ENCODE measurements around the gene ADARB1. TPM values are rescaled to one million over a fixed set of nuclear protein-coding genes. Genes with fewer than 3 reads are reported as not detected.

The ADARB1 gene
- total RNA-seq, 2 experiments from 2014 or later = 6.6 to 20.5 TPM

DNA sequence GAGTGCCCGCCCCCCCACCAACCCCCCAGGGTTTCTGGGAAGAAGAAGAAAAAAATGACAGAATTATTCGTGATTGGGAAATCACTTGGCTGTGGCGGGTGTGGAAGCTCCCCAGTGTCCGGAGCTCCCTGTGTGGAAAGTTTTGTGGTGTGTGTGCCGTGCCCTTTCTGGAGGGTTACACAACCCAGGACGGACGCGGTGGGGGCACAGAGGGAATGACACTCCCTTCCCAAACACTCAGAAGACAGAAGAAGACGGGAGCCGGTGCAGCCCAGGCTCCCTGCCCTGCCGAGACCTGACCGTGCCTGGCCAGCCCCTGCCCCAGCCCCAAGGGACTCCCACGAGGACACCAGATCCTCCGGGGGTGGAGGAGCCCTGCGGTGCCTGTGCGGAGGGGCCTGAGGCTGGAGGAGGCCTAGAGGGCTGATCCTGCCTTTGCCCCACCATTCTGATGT lies 33.0 kb upstream of the ADARB1 start:
- ChIA-PET POLR2A (no interaction called here), CTCF (ENCODE audit: unreplicated experiment) (no interaction called here)
- Histone ChIP-seq H3K4me3 (ENCODE audit: low read depth, low read length, poor library complexity, severe bottlenecking) (no peak overlapping the region), H3K79me2 (ENCODE audit: insufficient read depth, low read depth, low read length) (no peaks in the 10 kb centered on the region), H3K36me3 (ENCODE audit: insufficient read depth, low read length) (no peaks in the 10 kb centered on the region), H3K4me2 (ENCODE audit: low read length) (no peak overlapping the region), H3K4me1 (ENCODE audit: insufficient read depth, low read length, poor library complexity, severe bottlenecking) (no peaks in the 10 kb centered on the region), H3K9me3 (ENCODE audit: low read length) (0 out of 2 replicates have a peak, but pooled peaks cover 6% of the 10 kb centered on the region), H2AFZ (ENCODE audit: low read length) (no peak overlapping the region), H3K9me2 (ENCODE audit: insufficient read depth, low read length) (no peaks in the 10 kb centered on the region), H4K20me1 (ENCODE audit: insufficient read depth, low read length) (no peaks in the 10 kb centered on the region), H3K27ac (ENCODE audit: low read depth, low read length, poor library complexity, severe bottlenecking) (no peak overlapping the region)
- intact Hi-C loops (cut with micrococcal nuclease; ENCODE audit: unreplicated experiment) = no loop called here
- no peak for DNase-seq (ENCODE audit: low spot score)
- no TSS peak for BruUV-seq (replicated peaks)
- TF ChIP-seq EZH2phosphoT487 (IDR thresholded peaks at IDR 0.05; ENCODE audit: borderline replicate concordance, low read depth, low read length) = no peak
- no peak for TF ChIP-seq CTCF (conservative IDR thresholded peaks at IDR 0.05; ENCODE audit: low read length)

DNA sequence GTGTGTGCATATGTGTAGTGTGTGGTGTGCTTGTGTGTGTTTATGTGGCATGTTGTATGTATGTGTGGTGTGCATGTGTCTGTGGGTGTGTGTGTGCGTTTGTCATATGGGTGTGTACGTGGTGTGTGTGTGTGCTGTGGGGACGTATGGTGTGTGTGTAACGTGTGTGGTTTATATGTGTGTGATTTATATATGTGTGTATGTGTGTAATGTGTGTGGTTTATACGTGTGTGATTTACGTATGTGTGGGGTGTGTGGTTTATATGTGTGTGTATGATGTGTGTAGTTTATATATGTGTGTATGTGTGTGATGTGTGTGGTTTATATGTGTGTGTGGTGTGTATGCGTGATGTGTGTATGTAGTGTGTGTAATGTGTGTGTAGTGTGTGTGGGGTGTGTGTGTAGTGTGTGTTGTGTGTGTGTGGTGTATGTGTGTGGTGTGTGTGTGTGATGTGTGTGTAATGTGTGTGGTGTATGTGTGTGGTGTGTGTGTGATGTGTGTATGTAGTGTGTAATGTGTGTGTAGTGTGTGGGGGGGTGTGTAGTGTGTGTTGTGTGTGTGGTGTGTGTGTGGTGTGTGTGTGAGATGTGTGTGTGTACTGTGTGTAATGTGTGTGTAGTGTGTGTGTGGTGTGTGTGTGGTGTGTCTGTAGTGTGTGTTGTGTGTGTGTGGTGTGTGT lies 32.3 kb upstream of the ADARB1 start:
- DNase-seq (ENCODE audit: low spot score) = no peak
- intact Hi-C loops (cut with micrococcal nuclease; ENCODE audit: unreplicated experiment) = no loop called here
- no TSS peak for BruUV-seq (replicated peaks)
- Histone ChIP-seq H3K9me3 (ENCODE audit: low read length) (peaks cover under 1% of the 10 kb centered on the region; the same call in 1 of the 2 replicates), H3K9me2 (ENCODE audit: insufficient read depth, low read length) (no peaks in the 10 kb centered on the region), H3K36me3 (ENCODE audit: insufficient read depth, low read length) (no peaks in the 10 kb centered on the region), H2AFZ (ENCODE audit: low read length) (no peak overlapping the region), H3K4me1 (ENCODE audit: insufficient read depth, low read length, poor library complexity, severe bottlenecking) (no peaks in the 10 kb centered on the region), H3K4me2 (ENCODE audit: low read length) (no peak overlapping the region), H4K20me1 (ENCODE audit: insufficient read depth, low read length) (no peaks in the 10 kb centered on the region), H3K79me2 (ENCODE audit: insufficient read depth, low read depth, low read length) (no peaks in the 10 kb centered on the region), H3K4me3 (ENCODE audit: low read depth, low read length, poor library complexity, severe bottlenecking) (no peak overlapping the region), H3K27ac (ENCODE audit: low read depth, low read length, poor library complexity, severe bottlenecking) (no peak overlapping the region)
- ChIA-PET POLR2A (no interaction called here), CTCF (ENCODE audit: unreplicated experiment) (no interaction called here)
- TF ChIP-seq CTCF (conservative IDR thresholded peaks at IDR 0.05; ENCODE audit: low read length) (no peak), EZH2phosphoT487 (IDR thresholded peaks at IDR 0.05; ENCODE audit: borderline replicate concordance, low read depth, low read length) (no peak)

GRCh38 chr21:45042664-45043161 lies 31.7 kb upstream of the ADARB1 start:
- no peak overlapping the region for H3K27ac ChIP-seq (ENCODE audit: low read depth, low read length, poor library complexity, severe bottlenecking)
- peaks cover 5% of the 10 kb centered on the region; the same call in 1 of the 2 replicates for H3K9me3 ChIP-seq (ENCODE audit: low read length)
- H3K36me3 ChIP-seq (ENCODE audit: insufficient read depth, low read length) = no peaks in the 10 kb centered on the region
- H2AFZ ChIP-seq (ENCODE audit: low read length) = no peak overlapping the region
- no peaks in the 10 kb centered on the region for H4K20me1 ChIP-seq (ENCODE audit: insufficient read depth, low read length)
- CTCF ChIA-PET (ENCODE audit: unreplicated experiment) = no interaction called here
- no peak overlapping the region for H3K4me2 ChIP-seq (ENCODE audit: low read length)
- H3K9me2 ChIP-seq (ENCODE audit: insufficient read depth, low read length) = no peaks in the 10 kb centered on the region
- DNase-seq (ENCODE audit: low spot score) = no peak
- BruUV-seq (replicated peaks) = no TSS peak
- POLR2A ChIA-PET = no interaction called here
- H3K4me1 ChIP-seq (ENCODE audit: insufficient read depth, low read length, poor library complexity, severe bottlenecking) = no peaks in the 10 kb centered on the region
- intact Hi-C loops (cut with micrococcal nuclease; ENCODE audit: unreplicated experiment) = no loop called here
- no peaks in the 10 kb centered on the region for H3K79me2 ChIP-seq (ENCODE audit: insufficient read depth, low read depth, low read length)
- no peak overlapping the region for H3K4me3 ChIP-seq (ENCODE audit: low read depth, low read length, poor library complexity, severe bottlenecking)
- TF ChIP-seq CTCF (conservative IDR thresholded peaks at IDR 0.05; ENCODE audit: low read length) (no peak), EZH2phosphoT487 (IDR thresholded peaks at IDR 0.05; ENCODE audit: borderline replicate concordance, low read depth, low read length) (no peak)

All from OCI-LY7 (cell line).